Measurements from ENCODE around the gene HTR7. TPM values are rescaled to one million over a fixed set of nuclear protein-coding genes. Genes with fewer than 3 reads are reported as not detected.
A peak's percentile ranks its signal among the peaks of the same experiment; 100 is the strongest.

Gene HTR7
- total and polyA plus RNA-seq, 2 of the 4 experiments (the other 2 are of a cell fraction) = 0.43 to 0.72 TPM

GRCh38 chr10:90787393-90788198, 70.2 kb downstream of the HTR7 start:
- intact Hi-C loops (cut with micrococcal nuclease) = loop anchor here (1.0 to 10.0 kb wide), 4 partner anchors 37 to 994 kb away; no protein-coding TSS in a partner anchor
- no peak overlapping the region for H2BK5ac ChIP-seq (ENCODE audit: low read depth, low read length, poor library complexity, severe bottlenecking)
- no peak overlapping the region for H2AFZ ChIP-seq (replicated peaks; ENCODE audit: low read length, poor library complexity)
- no TSS peak for BruUV-seq (replicated peaks)
- no CpG with 5 or more reads among the region's 9 CpGs for WGBS, 2 experiments (ENCODE audit: extremely low coverage in 2 of 2, insufficient read length in 1 of 2)
- TF ChIP-seq ELK1 (IDR thresholded peaks at IDR 0.05; ENCODE audit: borderline replicate concordance, low read depth, low read length) (no peak), POLR2A (IDR thresholded peaks at IDR 0.05; ENCODE audit: low read depth, low read length) (no peak), NFE2L2 (IDR thresholded peaks at IDR 0.05; ENCODE audit: low read depth, low read length) (no peak), MXI1 (IDR thresholded peaks at IDR 0.05; ENCODE audit: borderline replicate concordance, low read depth, low read length) (no peak), MAFK (IDR thresholded peaks at IDR 0.05; ENCODE audit: low read depth, low read length) (no peak), BHLHE40 (IDR thresholded peaks at IDR 0.05; ENCODE audit: low read depth, low read length) (no peak), FOS (IDR thresholded peaks at IDR 0.05; ENCODE audit: low read depth, low read length) (no peak), MAZ (IDR thresholded peaks at IDR 0.05; ENCODE audit: borderline replicate concordance, low read depth, low read length) (no peak), CTCF (conservative IDR thresholded peaks at IDR 0.05; ENCODE audit: low read depth, low read length) (peak; percentile 71), SMC3 (IDR thresholded peaks at IDR 0.05; ENCODE audit: low read depth, low read length) (peak; percentile 59), RFX5 (IDR thresholded peaks at IDR 0.05; ENCODE audit: low read depth, low read length) (no peak), RAD21 (IDR thresholded peaks at IDR 0.05; ENCODE audit: low read length) (peak; percentile 67), USF2 (IDR thresholded peaks at IDR 0.05; ENCODE audit: low read depth, low read length) (no peak), CHD1 (IDR thresholded peaks at IDR 0.05; ENCODE audit: low read depth, low read length) (no peak)
- POLR2A ChIA-PET (ENCODE audit: unreplicated experiment) = no interaction called here
- H3K56ac ChIP-seq (ENCODE audit: extremely low read depth, insufficient read depth, low read length) = no peak overlapping the region
- H2AK9ac ChIP-seq (replicated peaks; ENCODE audit: low read depth, low read length, poor library complexity) = no peak overlapping the region
- H3K9me1 ChIP-seq (ENCODE audit: insufficient read depth, low read length) = no peaks in the 10 kb centered on the region
- H3K79me1 ChIP-seq (ENCODE audit: low read depth in 1 of 2, low read length in 2 of 2) = no peaks in the 10 kb centered on the region
- no peak overlapping the region for H3K14ac ChIP-seq (replicated peaks; ENCODE audit: low read depth, low read length)
- H3K36me3 ChIP-seq (ENCODE audit: control insufficient read depth, insufficient read depth, low read length) = no peaks in the 10 kb centered on the region
- H3K4me3 ChIP-seq (ENCODE audit: insufficient read depth, low read depth, low read length) = no peak overlapping the region
- H4K8ac ChIP-seq (ENCODE audit: low read depth in 2 of 2, low read length in 2 of 2) = no peak overlapping the region
- ATAC-seq (ENCODE audit: low read depth) = peak; percentile 72
- dilution Hi-C loops (cut with HindIII; ENCODE audit: low sequenced_read_pairs, unreplicated experiment) = no loop called here
- H3K9ac ChIP-seq (ENCODE audit: low read depth, low read length) = no peak overlapping the region
- CTCF ChIA-PET = interaction anchor here (0.6 to 2.7 kb wide), 8 partner anchors 13 to 563 kb away, joined by 3 to 17 read pairs (median 4); no protein-coding TSS in a partner anchor
- no peak overlapping the region for H3K23ac ChIP-seq (ENCODE audit: low read depth, low read length)
- H2BK20ac ChIP-seq (ENCODE audit: low read depth, low read length) = no peak overlapping the region
- in situ Hi-C loops (cut with MboI; ENCODE audit: low sequenced_read_pairs) = loop anchor here (5.0 kb wide), 1 partner anchor 995 kb away; no protein-coding TSS in a partner anchor
- H2AK5ac ChIP-seq (ENCODE audit: low read depth, low read length) = no peak overlapping the region
- H2BK120ac ChIP-seq (ENCODE audit: low read depth, low read length) = no peak overlapping the region
- H2BK15ac ChIP-seq (ENCODE audit: low read depth, low read length) = no peak overlapping the region
- no peak overlapping the region for H4K5ac ChIP-seq (ENCODE audit: low read depth, low read length)
- no peak overlapping the region for H4K91ac ChIP-seq (ENCODE audit: insufficient read depth, low read depth, low read length)
- H3K27me3 ChIP-seq (ENCODE audit: control insufficient read depth, insufficient read depth, low read length) = peaks cover 4% of the 10 kb centered on the region
- peak; percentile 30 for DNase-seq
- H3K27ac ChIP-seq (ENCODE audit: insufficient read depth, low read length) = no peak overlapping the region
- no peak overlapping the region for H3K18ac ChIP-seq (ENCODE audit: low read depth, low read length)
- no peaks in the 10 kb centered on the region for H3K9me3 ChIP-seq (ENCODE audit: control insufficient read depth, insufficient read depth, low read length)
- H3K4me1 ChIP-seq (ENCODE audit: control insufficient read depth, insufficient read depth, low read length) = no peaks in the 10 kb centered on the region
- no peaks in the 10 kb centered on the region for H4K20me1 ChIP-seq (ENCODE audit: insufficient read depth, low read length)
- H3K4ac ChIP-seq (ENCODE audit: low read depth, low read length) = no peak overlapping the region
- H3K4me2 ChIP-seq (ENCODE audit: low read depth, low read length) = no peak overlapping the region

Data from IMR-90 (cell line).